HepG2 (cell line): ENCODE measurements around the gene SPTSSB. TPM values are rescaled to one million over a fixed set of nuclear protein-coding genes. Genes with fewer than 3 reads are reported as not detected.

Experiments
- ATF7 ChIP-seq, 2 experiments: fragments of 450-650 bp in 1 of 2; sonication (generic) in 1 of 2; formaldehyde crosslinking in 1 of 2; IDR thresholded peaks; 2 replicates each; pipeline versions ENCODE4 v1.4.0 to v1.6.1; 2016 to 2020; ENCODE audit warnings: antibody characterized with exemption in 1 of 2, mild to moderate bottlenecking in 1 of 2, missing genetic modification reagents in 1 of 2
- KDM1A ChIP-seq: IDR thresholded peaks from 2 replicates; pipeline ENCODE4 v1.6.1; 2016; ENCODE audit warnings: missing compliant biosample characterization
- KDM5A ChIP-seq: fragments of 200-600 bp; sonication (generic); IDR thresholded peaks from 2 replicates; pipeline ENCODE4 v1.7.0; 2018; ENCODE audit warnings: antibody characterized with exemption, mild to moderate bottlenecking, low read length, borderline replicate concordance
- PCBP2 ChIP-seq: fragments of 200-400 bp; formaldehyde crosslinking; optimal IDR thresholded peaks from 2 replicates; pipeline ENCODE3; 2018; ENCODE audit warnings: low read length, low read depth; ENCODE audit not compliant: poor library complexity, severe bottlenecking
- PHB2 ChIP-seq: fragments of 450-650 bp; IDR thresholded peaks from 2 replicates; pipeline ENCODE4 v1.6.1; 2018; ENCODE audit not compliant: partially characterized antibody
- POGK ChIP-seq: sonication (generic); formaldehyde crosslinking; conservative IDR thresholded peaks from 2 replicates; pipeline ENCODE4 v1.8.0; 2022; ENCODE audit warnings: mild to moderate bottlenecking, moderate library complexity, missing genetic modification reagents
- SATB2 ChIP-seq: sonication (generic); formaldehyde crosslinking; IDR thresholded peaks from 2 replicates; pipeline ENCODE4 v1.5.0; 2020; ENCODE audit warnings: missing genetic modification reagents
- SMAD9 ChIP-seq: sonication (generic); formaldehyde crosslinking; IDR thresholded peaks from 2 replicates; pipeline ENCODE4 v1.5.1; 2020; ENCODE audit warnings: mild to moderate bottlenecking, missing genetic modification reagents
- SP2 ChIP-seq: sonication (generic); formaldehyde crosslinking; IDR thresholded peaks from 2 replicates; pipeline ENCODE4 v1.5.1; 2020; ENCODE audit warnings: mild to moderate bottlenecking, missing genetic modification reagents
- SSRP1 ChIP-seq: IDR thresholded peaks from 2 replicates; pipeline ENCODE4 v1.6.1; 2016; ENCODE audit warnings: control low read depth
- STAT5B ChIP-seq: sonication (generic); formaldehyde crosslinking; IDR thresholded peaks from 2 replicates; pipeline ENCODE4 v1.4.0; 2020; ENCODE audit warnings: missing genetic modification reagents
- ZFP37 ChIP-seq: sonication (generic); formaldehyde crosslinking; IDR thresholded peaks from 2 replicates; pipeline ENCODE4 v1.4.0; 2020; ENCODE audit warnings: missing genetic modification reagents, borderline replicate concordance
- ZNF260 ChIP-seq: sonication (generic); formaldehyde crosslinking; IDR thresholded peaks from 2 replicates; pipeline ENCODE4 v1.4.0; 2020; ENCODE audit warnings: missing genetic modification reagents, low read depth, mild to moderate bottlenecking, borderline replicate concordance
- ZNF274 ChIP-seq: sonication (generic); formaldehyde crosslinking; IDR thresholded peaks from 2 replicates; pipeline ENCODE4 v1.5.1; 2020; ENCODE audit warnings: mild to moderate bottlenecking, missing genetic modification reagents
- ZNF276 ChIP-seq: sonication (generic); formaldehyde crosslinking; IDR thresholded peaks from 2 replicates; pipeline ENCODE4 v1.4.0; 2020; ENCODE audit warnings: mild to moderate bottlenecking, low read depth, missing genetic modification reagents
- ZNF326 ChIP-seq: sonication (generic); formaldehyde crosslinking; IDR thresholded peaks from 2 replicates; pipeline ENCODE4 v1.4.0; 2020; ENCODE audit warnings: missing genetic modification reagents, borderline replicate concordance
- ZNF75D ChIP-seq: sonication (generic); formaldehyde crosslinking; IDR thresholded peaks from 2 replicates; pipeline ENCODE4 v1.8.1; 2023; ENCODE audit warnings: missing genetic modification reagents, mild to moderate bottlenecking, borderline replicate concordance
- polyA plus RNA-seq, 8 experiments: library from polyadenylated mRNA; depleted of rRNA in 3 of 8; stranded (reverse) in 7 of 8; unstranded in 1 of 8; fragments of >200 nt; fragmentation: Illumina TruSeq in 4 of 8; extraction: Trizol in 4 of 8; gene quantifications; 2 replicates each; pipeline versions ENCODE4 v1.2.1 to v1.2.3, GENCODE V29; 2011 to 2016; ENCODE audit warnings: low read depth in 4 of 8, missing spikeins in 1 of 8, mixed read lengths in 1 of 8; ENCODE audit not compliant: insufficient read depth in 1 of 8
- total RNA-seq, 5 experiments: library from RNA; depleted of rRNA; stranded (reverse); fragments of >200 nt; fragmentation: Illumina TruSeq; extraction: Trizol; gene quantifications; 2 replicates each; pipeline ENCODE4 v1.2.3, GENCODE V29; 2016; ENCODE audit warnings: low read depth in 1 of 5
- TF ChIP-seq, protein P1 (sequence below): sonication (generic); formaldehyde crosslinking; IDR thresholded peaks from 2 replicates; pipeline ENCODE4 v1.5.0; 2020; ENCODE audit warnings: mild to moderate bottlenecking, missing genetic modification reagents, borderline replicate concordance
- TF ChIP-seq, protein P2 (sequence below): conservative IDR thresholded peaks from 2 replicates; pipeline ENCODE4 v1.6.1; 2018; ENCODE audit warnings: missing genetic modification reagents

Gene SPTSSB
- total and polyA plus RNA-seq, 2 of the 13 experiments (the other 11 are each of a cell fraction or from before 2014, with no cell fraction given): 0.51 to 2.4 TPM

DNA sequence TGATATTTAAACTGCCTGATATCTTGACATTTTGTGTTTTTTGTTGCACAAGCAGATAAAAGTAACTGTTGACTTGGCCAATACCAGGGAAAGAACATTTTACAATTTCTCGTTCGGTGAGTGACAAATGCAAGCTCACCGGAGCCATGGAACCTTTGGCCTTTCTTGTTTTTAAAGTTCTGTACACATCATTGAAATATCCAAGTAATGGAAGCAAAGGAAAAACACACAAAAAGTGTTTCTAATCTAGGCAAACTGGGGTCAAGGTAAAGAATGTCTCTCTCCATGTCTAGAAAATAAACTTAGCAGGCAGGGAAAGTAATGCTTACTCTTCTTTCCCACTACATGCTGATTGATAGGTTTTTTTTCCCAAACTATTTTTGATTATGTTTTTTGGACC is 27.8 kb downstream of the SPTSSB start (continued):
- TF ChIP-seq ZNF326 (no peak), ZNF274 (CRISPR knock-in tag) (no peak), ZNF75D (no peak), ZNF260 (CRISPR knock-in tag) (no peak), SMAD9 (no peak), PCBP2 (no peak), POGK (CRISPR knock-in tag) (no peak), SATB2 (no peak), STAT5B (CRISPR knock-in tag) (no peak), KDM5A (no peak), KDM1A (no peak), PHB2 (no peak), ZFP37 (no peak), ZNF276 (no peak), ATF7 (IDR thresholded peaks at IDR 0.05) (no peak), ATF7 (CRISPR knock-in tag; IDR thresholded peaks at IDR 0.05) (no peak), SP2 (CRISPR knock-in tag) (no peak), SSRP1 (CRISPR knock-in tag) (no peak)
- TF ChIP-seq, protein P1, sequence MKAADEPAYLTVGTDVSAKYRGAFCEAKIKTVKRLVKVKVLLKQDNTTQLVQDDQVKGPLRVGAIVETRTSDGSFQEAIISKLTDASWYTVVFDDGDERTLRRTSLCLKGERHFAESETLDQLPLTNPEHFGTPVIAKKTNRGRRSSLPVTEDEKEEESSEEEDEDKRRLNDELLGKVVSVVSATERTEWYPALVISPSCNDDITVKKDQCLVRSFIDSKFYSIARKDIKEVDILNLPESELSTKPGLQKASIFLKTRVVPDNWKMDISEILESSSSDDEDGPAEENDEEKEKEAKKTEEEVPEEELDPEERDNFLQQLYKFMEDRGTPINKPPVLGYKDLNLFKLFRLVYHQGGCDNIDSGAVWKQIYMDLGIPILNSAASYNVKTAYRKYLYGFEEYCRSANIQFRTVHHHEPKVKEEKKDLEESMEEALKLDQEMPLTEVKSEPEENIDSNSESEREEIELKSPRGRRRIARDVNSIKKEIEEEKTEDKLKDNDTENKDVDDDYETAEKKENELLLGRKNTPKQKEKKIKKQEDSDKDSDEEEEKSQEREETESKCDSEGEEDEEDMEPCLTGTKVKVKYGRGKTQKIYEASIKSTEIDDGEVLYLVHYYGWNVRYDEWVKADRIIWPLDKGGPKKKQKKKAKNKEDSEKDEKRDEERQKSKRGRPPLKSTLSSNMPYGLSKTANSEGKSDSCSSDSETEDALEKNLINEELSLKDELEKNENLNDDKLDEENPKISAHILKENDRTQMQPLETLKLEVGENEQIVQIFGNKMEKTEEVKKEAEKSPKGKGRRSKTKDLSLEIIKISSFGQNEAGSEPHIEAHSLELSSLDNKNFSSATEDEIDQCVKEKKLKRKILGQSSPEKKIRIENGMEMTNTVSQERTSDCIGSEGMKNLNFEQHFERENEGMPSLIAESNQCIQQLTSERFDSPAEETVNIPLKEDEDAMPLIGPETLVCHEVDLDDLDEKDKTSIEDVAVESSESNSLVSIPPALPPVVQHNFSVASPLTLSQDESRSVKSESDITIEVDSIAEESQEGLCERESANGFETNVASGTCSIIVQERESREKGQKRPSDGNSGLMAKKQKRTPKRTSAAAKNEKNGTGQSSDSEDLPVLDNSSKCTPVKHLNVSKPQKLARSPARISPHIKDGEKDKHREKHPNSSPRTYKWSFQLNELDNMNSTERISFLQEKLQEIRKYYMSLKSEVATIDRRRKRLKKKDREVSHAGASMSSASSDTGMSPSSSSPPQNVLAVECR: no peak
- TF ChIP-seq, protein P2, sequence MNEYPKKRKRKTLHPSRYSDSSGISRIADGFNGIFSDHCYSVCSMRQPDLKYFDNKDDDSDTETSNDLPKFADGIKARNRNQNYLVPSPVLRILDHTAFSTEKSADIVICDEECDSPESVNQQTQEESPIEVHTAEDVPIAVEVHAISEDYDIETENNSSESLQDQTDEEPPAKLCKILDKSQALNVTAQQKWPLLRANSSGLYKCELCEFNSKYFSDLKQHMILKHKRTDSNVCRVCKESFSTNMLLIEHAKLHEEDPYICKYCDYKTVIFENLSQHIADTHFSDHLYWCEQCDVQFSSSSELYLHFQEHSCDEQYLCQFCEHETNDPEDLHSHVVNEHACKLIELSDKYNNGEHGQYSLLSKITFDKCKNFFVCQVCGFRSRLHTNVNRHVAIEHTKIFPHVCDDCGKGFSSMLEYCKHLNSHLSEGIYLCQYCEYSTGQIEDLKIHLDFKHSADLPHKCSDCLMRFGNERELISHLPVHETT (CRISPR knock-in tag): no peak
